ENCODE results near the gene DNAJC17. TPM values are rescaled to one million over a fixed set of nuclear protein-coding genes. Genes with fewer than 3 reads are reported as not detected.

DNAJC17 gene
- total RNA-seq, 1 donor from 2014 or later = 43.2 TPM

DNA sequence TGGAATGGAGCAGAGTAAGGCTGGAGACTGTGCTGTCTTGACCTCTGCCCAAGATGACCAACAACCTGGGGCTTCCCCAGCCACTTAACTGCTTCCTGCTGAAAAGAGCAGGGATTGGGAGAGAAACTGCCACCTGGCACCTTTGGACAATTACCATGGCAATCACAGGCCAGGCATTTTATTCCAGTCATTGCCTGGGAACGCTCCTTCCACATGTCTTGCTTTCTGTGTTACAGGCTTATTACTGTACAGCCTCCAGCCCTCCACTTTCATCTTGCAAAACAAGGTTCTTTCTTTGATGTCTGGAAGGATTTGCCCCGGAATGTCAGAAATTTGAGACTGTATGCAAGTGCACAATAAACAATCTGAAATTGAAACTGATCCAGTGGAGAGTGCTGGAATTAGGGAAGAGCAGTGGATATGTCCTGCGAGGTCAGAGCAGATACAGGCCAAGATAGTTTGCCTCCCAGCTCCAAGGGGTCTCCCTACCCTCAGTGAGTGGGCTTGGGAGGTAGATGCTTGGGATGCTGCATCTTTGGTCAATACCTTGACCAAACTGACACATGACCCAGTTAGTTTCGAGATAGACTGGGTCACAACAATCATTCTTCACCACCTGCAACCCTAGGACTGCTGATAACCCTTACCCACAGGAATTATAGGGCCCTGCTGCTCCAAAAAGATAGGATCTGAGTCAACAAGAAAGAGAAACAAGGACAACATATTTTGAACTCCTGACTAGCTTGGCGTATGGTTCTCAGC is 18.6 kb upstream of the DNAJC17 start:
- no peak for DNase-seq
- Mint-ChIP-seq H3K4me1 (ENCODE audit: low read depth, unreplicated experiment) (no peaks in the 10 kb centered on the region), H3K4me3 (ENCODE audit: unreplicated experiment) (no peak overlapping the region), H3K9me3 (ENCODE audit: unreplicated experiment) (no peaks in the 10 kb centered on the region), H3K27ac (ENCODE audit: unreplicated experiment) (no peak overlapping the region), H3K27me3 (ENCODE audit: unreplicated experiment) (peaks cover 2% of the 10 kb centered on the region), H3K36me3 (ENCODE audit: unreplicated experiment) (no peaks in the 10 kb centered on the region)
- TF ChIP-seq, protein P1, sequence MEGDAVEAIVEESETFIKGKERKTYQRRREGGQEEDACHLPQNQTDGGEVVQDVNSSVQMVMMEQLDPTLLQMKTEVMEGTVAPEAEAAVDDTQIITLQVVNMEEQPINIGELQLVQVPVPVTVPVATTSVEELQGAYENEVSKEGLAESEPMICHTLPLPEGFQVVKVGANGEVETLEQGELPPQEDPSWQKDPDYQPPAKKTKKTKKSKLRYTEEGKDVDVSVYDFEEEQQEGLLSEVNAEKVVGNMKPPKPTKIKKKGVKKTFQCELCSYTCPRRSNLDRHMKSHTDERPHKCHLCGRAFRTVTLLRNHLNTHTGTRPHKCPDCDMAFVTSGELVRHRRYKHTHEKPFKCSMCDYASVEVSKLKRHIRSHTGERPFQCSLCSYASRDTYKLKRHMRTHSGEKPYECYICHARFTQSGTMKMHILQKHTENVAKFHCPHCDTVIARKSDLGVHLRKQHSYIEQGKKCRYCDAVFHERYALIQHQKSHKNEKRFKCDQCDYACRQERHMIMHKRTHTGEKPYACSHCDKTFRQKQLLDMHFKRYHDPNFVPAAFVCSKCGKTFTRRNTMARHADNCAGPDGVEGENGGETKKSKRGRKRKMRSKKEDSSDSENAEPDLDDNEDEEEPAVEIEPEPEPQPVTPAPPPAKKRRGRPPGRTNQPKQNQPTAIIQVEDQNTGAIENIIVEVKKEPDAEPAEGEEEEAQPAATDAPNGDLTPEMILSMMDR (IDR thresholded peaks at IDR 0.05; ENCODE audit: partially characterized antibody, unreplicated experiment) = no peak

DNA sequence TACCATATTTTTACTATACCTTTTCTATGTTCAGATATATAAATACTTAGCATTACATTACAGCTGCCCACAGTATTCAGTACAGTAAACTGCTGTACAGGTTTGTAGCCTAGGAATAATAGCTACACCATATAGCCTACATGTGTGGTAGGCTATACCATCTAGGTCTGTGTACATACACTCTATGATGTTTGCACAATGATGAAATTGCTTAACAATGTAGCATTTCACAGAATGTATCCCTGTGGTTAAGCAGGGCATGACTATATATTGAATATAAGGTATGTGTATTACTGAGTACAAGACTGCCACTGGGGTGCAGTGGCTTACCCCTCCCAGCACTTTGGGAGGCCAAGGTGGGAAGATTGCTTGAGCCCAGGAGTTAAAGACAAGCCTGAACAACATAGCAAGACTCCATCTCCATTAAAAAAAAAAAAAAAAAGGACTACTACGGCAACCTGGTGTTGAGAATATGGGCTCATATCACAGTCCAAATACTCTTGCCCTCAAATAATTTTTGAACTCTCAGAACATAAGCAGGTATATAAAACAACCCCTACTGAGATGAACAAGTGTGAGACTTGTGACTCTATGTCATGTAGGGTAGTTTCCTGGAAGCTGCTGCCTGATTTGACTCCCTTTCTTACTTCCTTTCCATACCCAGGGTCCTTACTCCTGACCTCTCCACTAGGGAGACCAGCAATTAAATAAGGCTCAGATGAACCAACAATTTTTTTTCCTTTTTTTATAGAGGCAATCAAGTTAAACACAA is 16.5 kb upstream of the DNAJC17 start:
- H3K9me3 Mint-ChIP-seq (ENCODE audit: unreplicated experiment) = no peaks in the 10 kb centered on the region
- TF ChIP-seq, protein P1 (IDR thresholded peaks at IDR 0.05; ENCODE audit: partially characterized antibody, unreplicated experiment) = no peak
- H3K27ac Mint-ChIP-seq (ENCODE audit: unreplicated experiment) = no peak overlapping the region
- DNase-seq = no peak
- no peaks in the 10 kb centered on the region for H3K4me1 Mint-ChIP-seq (ENCODE audit: low read depth, unreplicated experiment)
- no peak overlapping the region for H3K4me3 Mint-ChIP-seq (ENCODE audit: unreplicated experiment)
- no peaks in the 10 kb centered on the region for H3K36me3 Mint-ChIP-seq (ENCODE audit: unreplicated experiment)
- H3K27me3 Mint-ChIP-seq (ENCODE audit: unreplicated experiment) = peaks cover 2% of the 10 kb centered on the region

DNA sequence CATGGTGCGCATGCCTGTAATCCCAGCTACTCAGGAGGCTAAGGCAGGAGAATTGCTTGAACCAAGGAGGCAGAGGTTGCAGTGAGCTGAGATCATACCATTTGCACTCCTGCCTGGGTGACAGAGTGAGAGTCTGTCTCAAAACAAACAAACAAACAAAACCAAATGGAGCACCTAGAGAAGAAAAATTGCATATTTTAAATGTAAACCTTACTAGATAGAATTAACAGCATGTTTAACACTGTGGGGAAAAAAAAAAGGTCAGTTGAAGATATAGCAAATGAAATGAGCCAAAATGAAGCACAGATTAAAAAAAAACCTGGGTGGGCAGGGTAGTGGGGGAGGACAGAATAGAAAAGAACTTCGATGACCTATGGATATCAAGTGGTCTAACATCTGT is 13.9 kb upstream of the DNAJC17 start:
- Mint-ChIP-seq H3K27me3 (ENCODE audit: unreplicated experiment) (peaks cover 2% of the 10 kb centered on the region), H3K27ac (ENCODE audit: unreplicated experiment) (no peak overlapping the region), H3K9me3 (ENCODE audit: unreplicated experiment) (no peaks in the 10 kb centered on the region), H3K4me1 (ENCODE audit: low read depth, unreplicated experiment) (no peaks in the 10 kb centered on the region), H3K4me3 (ENCODE audit: unreplicated experiment) (no peak overlapping the region), H3K36me3 (ENCODE audit: unreplicated experiment) (no peaks in the 10 kb centered on the region)
- TF ChIP-seq, protein P1 (IDR thresholded peaks at IDR 0.05; ENCODE audit: partially characterized antibody, unreplicated experiment) = no peak
- DNase-seq = no peak

- TF ChIP-seq, protein P1 (IDR thresholded peaks at IDR 0.05; ENCODE audit: partially characterized antibody, unreplicated experiment) = no peak
- no peaks in the 10 kb centered on the region for H3K27me3 Mint-ChIP-seq (ENCODE audit: unreplicated experiment)
- no peak overlapping the region for H3K27ac Mint-ChIP-seq (ENCODE audit: unreplicated experiment)
- H3K4me3 Mint-ChIP-seq (ENCODE audit: unreplicated experiment) = no peak overlapping the region
- H3K36me3 Mint-ChIP-seq (ENCODE audit: unreplicated experiment) = peaks cover 4% of the 10 kb centered on the region
- peaks cover 2% of the 10 kb centered on the region for H3K9me3 Mint-ChIP-seq (ENCODE audit: unreplicated experiment)
- DNase-seq = no peak
- no peaks in the 10 kb centered on the region for H3K4me1 Mint-ChIP-seq (ENCODE audit: low read depth, unreplicated experiment)
These were observed 11.8 kb upstream of the DNAJC17 start for GRCh38 chr15:40819048-40819447.

Measured in glutamatergic neuron (in vitro differentiated cells).